ENCODE measurements around the gene DSTN. TPM values are rescaled to one million over a fixed set of nuclear protein-coding genes. Genes with fewer than 3 reads are reported as not detected.
A peak's percentile ranks its signal among the peaks of the same experiment; 100 is the strongest.

DSTN gene
- total RNA-seq, 4 donors from 2014 or later = 79.2 to 128 (median 88.5) TPM

DNA sequence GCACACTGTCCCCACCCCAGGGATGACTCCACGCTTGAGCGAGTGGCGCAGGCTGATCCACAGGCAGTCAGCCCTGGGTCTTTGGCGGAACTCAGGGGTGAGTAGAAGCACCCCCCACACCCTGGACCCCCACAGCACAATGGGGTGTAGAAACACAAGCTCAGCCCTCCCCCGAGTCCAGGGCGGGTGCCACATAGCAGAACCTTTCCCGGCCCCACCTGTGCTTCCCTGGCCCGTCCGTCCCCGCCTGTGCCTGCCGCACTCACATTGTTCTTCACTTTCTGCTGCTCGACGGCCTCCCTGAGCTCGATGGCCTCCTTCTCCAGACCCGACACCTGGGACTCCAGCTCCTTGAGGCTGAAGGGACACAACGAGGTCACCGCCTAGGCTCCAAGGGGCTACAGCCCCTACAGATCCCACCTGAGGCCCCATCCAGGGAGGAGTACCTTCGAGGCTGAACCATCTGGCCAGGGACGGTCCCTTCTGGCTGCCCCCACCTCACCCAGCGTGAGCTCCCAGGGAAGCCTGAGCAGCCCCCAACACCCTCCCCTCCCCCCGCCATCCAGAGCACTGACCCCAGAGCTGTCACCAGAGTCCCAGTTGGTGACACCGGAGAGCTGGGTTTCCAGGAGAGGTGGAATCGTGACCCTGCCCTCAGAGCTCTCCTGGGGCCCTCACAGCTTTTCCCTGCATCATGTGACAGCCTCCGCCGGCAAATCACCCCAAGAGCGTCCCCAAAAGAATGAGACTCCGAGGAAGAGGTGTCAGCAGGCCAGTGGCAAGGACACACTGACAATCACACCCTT is 55.6 kb downstream of the DSTN start:
- in situ Hi-C loops (cut with MboI; ENCODE audit: low sequenced_read_pairs in 4 of 4) (no loop called here), intact Hi-C loops (cut with DNase I; ENCODE audit: low total_unique reads) (no loop called here)
- Histone ChIP-seq H3K27me3 (no peaks in the 10 kb centered on the region), H3K4me3 (no peak overlapping the region), H3K9me3 (no peaks in the 10 kb centered on the region), H3K4me1 (no peaks in the 10 kb centered on the region), H3K36me3 (peaks cover 0 to 53% of the 10 kb centered on the region in 2 donors), H3K27ac (peak overlapping the region in 1 of 4 donors; percentile 26)
- ATAC-seq (no peak), DNase-seq (peak in 1 of 2 donors; percentile 10)
- TF ChIP-seq, protein P1, sequence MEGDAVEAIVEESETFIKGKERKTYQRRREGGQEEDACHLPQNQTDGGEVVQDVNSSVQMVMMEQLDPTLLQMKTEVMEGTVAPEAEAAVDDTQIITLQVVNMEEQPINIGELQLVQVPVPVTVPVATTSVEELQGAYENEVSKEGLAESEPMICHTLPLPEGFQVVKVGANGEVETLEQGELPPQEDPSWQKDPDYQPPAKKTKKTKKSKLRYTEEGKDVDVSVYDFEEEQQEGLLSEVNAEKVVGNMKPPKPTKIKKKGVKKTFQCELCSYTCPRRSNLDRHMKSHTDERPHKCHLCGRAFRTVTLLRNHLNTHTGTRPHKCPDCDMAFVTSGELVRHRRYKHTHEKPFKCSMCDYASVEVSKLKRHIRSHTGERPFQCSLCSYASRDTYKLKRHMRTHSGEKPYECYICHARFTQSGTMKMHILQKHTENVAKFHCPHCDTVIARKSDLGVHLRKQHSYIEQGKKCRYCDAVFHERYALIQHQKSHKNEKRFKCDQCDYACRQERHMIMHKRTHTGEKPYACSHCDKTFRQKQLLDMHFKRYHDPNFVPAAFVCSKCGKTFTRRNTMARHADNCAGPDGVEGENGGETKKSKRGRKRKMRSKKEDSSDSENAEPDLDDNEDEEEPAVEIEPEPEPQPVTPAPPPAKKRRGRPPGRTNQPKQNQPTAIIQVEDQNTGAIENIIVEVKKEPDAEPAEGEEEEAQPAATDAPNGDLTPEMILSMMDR (IDR thresholded peaks at IDR 0.05 in 4 of 5, conservative IDR thresholded peaks at IDR 0.05 in 1 of 5) = no peak
- TF ChIP-seq POLR2A (IDR thresholded peaks at IDR 0.05) = no peak

DNA sequence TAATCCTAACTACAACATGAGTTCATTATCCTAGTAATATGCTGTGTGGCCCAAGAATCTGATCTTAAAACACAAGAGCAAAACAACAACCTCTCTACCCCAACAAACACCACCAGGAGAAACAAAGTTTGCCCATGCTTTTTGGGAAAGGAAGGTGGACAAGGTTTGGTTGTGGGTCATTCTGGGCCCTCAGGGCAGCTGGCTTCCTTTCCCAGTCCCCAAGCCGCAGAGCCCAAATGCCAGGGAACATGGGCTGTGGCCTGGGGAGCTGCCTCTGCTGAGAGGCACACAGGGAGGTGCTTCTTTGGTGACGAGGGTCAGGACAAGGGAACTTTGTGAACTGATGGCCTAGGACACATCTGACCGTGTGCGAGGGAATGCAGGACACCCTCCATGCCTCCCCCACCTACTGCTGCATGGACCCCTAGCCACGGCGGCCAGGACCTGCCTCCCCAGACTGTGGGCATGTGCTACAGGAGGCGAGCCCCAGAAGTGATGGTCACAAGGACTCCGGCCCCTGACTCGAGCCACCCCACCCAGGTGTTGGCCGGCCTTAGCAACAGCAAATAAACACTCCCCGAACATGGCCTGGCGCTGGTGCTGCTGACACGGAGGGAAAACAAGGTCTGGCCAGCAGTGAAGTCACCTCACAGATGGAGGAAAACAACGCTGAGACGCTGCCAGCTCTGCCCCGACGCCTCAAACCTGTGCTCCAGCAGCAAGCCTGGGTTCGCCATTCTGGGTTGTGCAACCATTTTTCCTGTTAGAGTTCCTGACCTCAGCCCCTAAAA is 56.5 kb downstream of the DSTN start:
- Histone ChIP-seq H3K27ac (peak overlapping the region in 3 of 4 donors; percentile 26 to 47 (median 38)), H3K4me3 (no peak overlapping the region), H3K9me3 (no peaks in the 10 kb centered on the region), H3K36me3 (peaks cover 0 to 55% of the 10 kb centered on the region in 2 donors), H3K4me1 (no peaks in the 10 kb centered on the region), H3K27me3 (no peaks in the 10 kb centered on the region)
- intact Hi-C loops (cut with DNase I; ENCODE audit: low total_unique reads) (no loop called here), in situ Hi-C loops (cut with MboI; ENCODE audit: low sequenced_read_pairs in 4 of 4) (no loop called here)
- peak; percentile 60 to 61 for ATAC-seq
- peak in 1 of 2 donors; percentile 73 for DNase-seq
- TF ChIP-seq, protein P1 (IDR thresholded peaks at IDR 0.05 in 4 of 5, conservative IDR thresholded peaks at IDR 0.05 in 1 of 5) = no peak
- TF ChIP-seq POLR2A (IDR thresholded peaks at IDR 0.05) = no peak

DNA sequence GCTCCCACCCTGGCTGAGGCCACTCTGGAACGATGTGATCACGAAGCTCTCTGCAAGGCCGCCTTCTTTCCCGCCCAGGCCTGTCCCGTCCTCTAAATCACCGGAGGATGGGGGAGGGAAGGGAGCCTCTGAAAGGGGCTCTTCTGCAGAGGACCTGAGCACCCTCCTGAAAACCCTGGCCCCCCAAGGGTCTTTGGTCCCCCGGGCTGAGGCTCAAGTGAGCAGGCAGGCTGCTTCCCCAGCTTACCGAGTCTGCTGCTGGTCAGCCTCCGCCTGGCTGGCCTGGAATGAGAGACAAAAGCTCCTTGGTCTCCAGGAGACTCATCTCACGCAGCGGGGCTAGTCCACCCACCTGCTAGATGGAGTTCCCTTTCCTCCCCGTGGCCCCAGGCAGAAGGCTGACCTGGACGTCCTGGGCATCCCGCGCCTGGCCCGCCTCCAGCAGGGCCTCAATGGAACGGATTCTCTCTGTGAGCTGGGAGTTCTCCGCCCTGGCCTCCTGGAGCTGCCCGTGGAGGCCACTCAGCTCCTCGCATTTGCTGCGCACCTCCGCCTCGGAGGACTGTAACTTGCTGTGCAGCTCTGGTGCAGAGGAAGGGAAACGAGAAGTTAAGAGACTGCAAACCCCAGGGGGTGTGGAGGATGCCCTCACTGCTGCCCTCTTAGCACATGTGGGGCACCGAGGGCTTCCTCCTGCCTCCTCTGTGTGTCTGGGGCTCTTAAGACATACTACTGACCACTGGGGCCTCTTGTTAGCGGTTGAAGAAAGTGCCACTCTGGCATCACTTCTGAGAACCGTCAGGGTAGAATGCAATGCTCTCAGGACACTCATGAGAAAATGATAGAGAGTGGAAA is 57.5 kb downstream of the DSTN start:
- Histone ChIP-seq H3K4me3 (no peak overlapping the region), H3K36me3 (peaks cover 0 to 54% of the 10 kb centered on the region in 2 donors), H3K9me3 (no peaks in the 10 kb centered on the region), H3K4me1 (no peaks in the 10 kb centered on the region), H3K27me3 (no peaks in the 10 kb centered on the region), H3K27ac (peak overlapping the region in 3 of 4 donors; percentile 23 to 47 (median 38))
- in situ Hi-C loops (cut with MboI; ENCODE audit: low sequenced_read_pairs in 4 of 4) (no loop called here), intact Hi-C loops (cut with DNase I; ENCODE audit: low total_unique reads) (no loop called here)
- no peak for TF ChIP-seq POLR2A (IDR thresholded peaks at IDR 0.05)
- TF ChIP-seq, protein P1 (IDR thresholded peaks at IDR 0.05 in 4 of 5, conservative IDR thresholded peaks at IDR 0.05 in 1 of 5) = no peak
- no peak for DNase-seq
- no peak for ATAC-seq

DNA sequence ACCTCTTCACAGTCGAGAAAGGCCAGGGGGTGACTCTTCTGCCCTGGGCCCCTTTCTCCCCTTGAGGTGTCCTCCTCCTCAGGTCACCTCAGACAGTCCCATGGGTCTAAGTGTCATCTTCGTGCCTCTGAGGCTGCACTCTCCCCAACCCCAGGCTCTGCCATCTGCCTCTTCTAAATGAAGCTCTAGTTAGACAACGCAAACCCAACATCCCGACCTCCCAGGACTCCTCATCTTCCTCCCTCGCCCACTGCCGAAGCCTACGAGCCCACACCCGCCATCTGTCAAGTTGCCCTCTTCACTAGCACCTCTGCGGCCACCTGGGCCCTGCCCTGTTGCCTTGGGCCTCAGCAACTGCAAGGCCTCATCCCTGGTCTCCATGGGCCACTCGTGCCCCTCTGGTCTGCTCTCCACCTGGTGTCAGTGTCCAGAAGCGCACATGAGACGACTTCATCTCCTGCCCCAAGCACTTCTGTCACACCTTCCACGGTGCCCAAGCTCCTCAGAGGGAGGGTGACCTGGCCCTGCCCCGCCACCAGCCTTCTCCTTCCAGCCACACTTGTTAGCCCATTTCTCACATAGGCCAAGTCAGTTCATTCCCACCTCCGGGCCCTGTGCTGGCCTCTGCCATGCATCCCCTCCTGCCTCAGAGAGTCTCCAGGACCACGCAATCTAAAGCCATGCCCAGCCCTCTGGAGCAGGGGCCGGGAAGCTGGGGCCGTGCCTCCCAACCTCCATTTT is 58.4 kb downstream of the DSTN start:
- H3K4me1 ChIP-seq = no peaks in the 10 kb centered on the region
- H3K27me3 ChIP-seq = no peaks in the 10 kb centered on the region
- no peak for TF ChIP-seq POLR2A (IDR thresholded peaks at IDR 0.05)
- TF ChIP-seq, protein P1 (IDR thresholded peaks at IDR 0.05 in 4 of 5, conservative IDR thresholded peaks at IDR 0.05 in 1 of 5) = no peak
- in situ Hi-C loops (cut with MboI; ENCODE audit: low sequenced_read_pairs in 4 of 4) (no loop called here), intact Hi-C loops (cut with DNase I; ENCODE audit: low total_unique reads) (no loop called here)
- ATAC-seq = no peak
- H3K36me3 ChIP-seq = peaks cover 0 to 61% of the 10 kb centered on the region in 2 donors
- no peak overlapping the region for H3K4me3 ChIP-seq
- no peak overlapping the region for H3K27ac ChIP-seq
- no peak for DNase-seq
- no peaks in the 10 kb centered on the region for H3K9me3 ChIP-seq
